D721Med (cell line): ENCODE data around the gene KRTAP3-1.

Experiments used
- DNase-seq: peaks from one replicate; pipeline ENCODE4 v3.0.0; 2011; ENCODE audit warnings: low spot score; ENCODE audit not compliant: insufficient read length
- FAIRE-seq: peaks from 2 replicates; lab custom pipeline; 2011; peaks lifted over from hg19 to GRCh38; lab: Jason Lieb, UNC
- TF ChIP-seq, protein P1 (sequence below): IDR thresholded peaks from 2 replicates; pipeline ENCODE4 v1.5.1; 2012; ENCODE audit warnings: mild to moderate bottlenecking, control low read depth; ENCODE audit not compliant: insufficient read depth; ENCODE audit errors: missing control alignments

KRTAP3-1 gene

DNA sequence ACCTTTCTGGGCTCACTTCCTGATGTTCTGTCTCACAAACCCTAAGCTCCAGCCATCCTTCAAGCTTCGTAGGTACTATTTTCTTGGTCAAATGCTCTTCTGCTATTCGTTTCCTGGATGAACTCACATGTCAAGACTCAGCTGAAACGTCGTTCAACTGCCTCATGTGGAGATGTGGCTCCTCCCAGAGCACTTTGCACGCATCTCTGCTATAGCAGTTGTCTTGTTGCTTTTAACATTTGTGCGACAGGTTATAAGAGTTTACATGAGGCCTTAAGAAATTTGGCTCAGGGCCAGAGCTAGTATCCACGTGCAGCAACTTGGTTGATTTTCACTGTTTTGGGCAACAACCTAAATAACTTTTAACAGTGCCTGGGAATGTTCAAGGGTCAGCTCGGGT lies 22.0 kb downstream of the KRTAP3-1 start:
- TF ChIP-seq, protein P1, sequence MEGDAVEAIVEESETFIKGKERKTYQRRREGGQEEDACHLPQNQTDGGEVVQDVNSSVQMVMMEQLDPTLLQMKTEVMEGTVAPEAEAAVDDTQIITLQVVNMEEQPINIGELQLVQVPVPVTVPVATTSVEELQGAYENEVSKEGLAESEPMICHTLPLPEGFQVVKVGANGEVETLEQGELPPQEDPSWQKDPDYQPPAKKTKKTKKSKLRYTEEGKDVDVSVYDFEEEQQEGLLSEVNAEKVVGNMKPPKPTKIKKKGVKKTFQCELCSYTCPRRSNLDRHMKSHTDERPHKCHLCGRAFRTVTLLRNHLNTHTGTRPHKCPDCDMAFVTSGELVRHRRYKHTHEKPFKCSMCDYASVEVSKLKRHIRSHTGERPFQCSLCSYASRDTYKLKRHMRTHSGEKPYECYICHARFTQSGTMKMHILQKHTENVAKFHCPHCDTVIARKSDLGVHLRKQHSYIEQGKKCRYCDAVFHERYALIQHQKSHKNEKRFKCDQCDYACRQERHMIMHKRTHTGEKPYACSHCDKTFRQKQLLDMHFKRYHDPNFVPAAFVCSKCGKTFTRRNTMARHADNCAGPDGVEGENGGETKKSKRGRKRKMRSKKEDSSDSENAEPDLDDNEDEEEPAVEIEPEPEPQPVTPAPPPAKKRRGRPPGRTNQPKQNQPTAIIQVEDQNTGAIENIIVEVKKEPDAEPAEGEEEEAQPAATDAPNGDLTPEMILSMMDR = no peak
- no peak for DNase-seq
- FAIRE-seq = no peak

DNA sequence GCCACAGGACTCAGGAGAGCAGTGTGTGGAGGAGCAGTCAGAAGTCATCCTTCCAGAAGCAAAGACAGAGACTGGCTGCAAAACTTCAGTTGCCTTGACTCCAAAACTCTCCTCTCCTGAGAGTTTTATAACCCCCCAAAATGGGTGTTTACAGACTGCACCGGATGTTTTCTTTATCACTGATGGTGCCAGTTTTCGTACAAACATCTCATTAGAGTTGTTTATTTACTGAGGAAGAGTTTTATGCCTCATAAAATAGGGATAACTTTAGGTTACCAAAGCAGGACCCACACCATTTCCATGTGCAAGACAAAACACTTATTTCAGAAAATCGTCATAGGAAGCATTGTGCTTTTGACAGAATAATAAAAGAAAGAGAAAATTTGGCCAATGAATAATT lies 24.7 kb downstream of the KRTAP3-1 start, which contains the start of gene KRT40:
Gene KRT40, minus strand, starts transcription at position 101 of the 400 bp plus-strand sequence. Its CDS starts 53 bp downstream, at position 48.
- no peak for FAIRE-seq
- no peak for DNase-seq
- TF ChIP-seq, protein P1 = no peak

DNA sequence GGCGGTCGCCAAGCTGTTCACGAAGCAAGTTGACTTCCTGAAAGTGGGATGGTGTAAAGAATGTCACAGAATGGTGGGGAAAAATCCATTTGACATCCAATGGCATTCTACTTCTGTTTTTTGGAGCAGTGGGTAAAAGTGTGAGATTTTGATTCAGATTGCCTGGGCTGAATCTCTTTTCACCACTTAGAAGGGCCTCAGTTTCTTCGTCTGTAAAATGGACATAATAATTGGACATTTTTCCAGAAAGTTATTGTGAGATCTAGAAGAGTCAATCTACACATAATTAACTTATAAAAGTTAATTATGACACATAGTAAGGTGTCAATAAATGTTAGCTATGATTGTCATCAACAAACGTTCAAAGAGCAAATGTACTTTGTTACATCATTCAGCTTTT lies 27.8 kb downstream of the KRTAP3-1 start:
- FAIRE-seq (no peak), DNase-seq (no peak)
- TF ChIP-seq, protein P1 = no peak

DNA sequence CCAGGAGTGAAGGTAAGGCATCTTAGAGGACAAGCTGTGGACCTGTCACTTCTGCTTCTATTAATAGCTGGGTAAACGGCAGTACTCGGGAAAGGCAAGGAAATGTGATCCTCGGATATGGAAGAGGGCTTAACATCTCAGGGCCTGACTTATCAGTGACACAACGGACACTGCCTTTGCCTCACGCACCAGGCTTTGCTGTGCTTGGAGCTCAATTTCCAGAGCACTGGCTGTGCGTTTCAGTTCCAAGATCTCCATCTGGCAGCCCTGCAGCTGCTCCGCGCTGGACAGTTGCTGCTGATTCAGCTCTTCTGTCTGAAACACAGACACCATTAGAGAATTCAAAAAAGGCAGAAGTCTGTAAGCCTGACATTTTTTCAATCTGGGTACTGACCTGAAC lies 28.3 kb downstream of the KRTAP3-1 start:
- no peak for DNase-seq
- TF ChIP-seq, protein P1 = no peak
- FAIRE-seq = no peak

DNA sequence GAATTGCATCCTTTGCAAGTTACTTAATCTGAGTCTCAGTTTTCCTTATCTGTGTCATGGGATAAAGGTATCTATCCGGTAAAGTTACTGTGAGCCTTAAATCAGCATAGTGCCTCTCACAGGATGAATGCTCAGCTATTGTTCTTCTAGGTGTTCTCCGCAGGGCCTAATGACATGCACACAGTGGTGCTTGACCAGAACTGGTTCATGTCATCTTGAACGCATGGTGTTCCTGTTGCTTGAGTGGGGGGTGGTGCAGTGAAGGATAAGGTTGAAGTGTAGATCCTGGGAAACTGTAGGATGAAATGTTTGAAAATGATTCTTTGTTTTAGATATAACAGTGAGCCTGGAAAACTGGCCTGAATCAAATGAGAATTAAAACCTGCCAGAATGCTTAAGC lies 28.8 kb downstream of the KRTAP3-1 start:
- no peak for DNase-seq
- no peak for FAIRE-seq
- TF ChIP-seq, protein P1 = no peak

DNA sequence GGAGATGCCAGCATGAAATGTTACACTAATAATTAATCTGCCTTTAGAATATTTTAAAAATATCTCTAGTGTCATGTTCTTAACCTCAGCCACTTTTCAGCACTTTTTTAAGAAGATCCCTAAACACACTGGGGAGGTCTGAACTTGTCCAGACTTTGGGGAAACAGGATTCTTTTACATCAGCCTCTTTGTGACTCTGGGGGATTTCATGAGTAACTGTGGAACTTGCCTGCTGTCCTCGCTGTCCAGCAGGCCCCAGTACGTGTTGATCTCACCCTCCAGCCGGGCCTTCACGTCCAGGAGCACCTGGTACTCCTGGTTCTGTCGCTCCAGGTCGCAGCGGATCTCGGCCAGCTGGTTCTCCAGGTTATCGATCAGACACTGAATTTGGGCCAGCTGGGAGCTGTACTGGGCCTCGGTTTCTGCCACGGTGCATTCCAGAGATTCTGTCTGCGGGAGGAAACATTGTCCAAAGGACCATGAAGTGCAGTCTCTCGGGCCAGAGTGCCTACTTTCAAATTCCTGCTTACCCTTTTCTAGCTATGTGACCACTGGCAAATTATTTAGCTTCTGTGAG lies 30.3 kb downstream of the KRTAP3-1 start:
- DNase-seq (no peak), FAIRE-seq (no peak)
- TF ChIP-seq, protein P1 = no peak

DNA sequence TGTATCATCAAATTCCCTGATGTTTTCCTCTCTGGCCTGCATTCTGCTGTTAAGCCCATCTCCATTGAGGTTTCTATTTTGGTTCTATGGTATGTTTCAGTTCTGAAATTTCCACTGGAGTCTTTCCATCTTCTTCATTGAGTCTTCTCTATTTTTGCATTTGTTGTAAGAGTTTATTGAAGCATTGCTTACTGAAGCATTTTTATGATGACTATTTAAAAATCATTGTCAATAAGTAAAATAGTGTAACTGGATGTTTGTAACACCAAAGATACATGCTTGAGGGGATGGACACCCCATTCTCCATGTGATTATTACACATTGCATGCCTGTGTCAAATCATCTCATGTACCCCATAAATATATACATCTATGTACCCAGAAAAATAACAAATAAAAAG lies 33.4 kb downstream of the KRTAP3-1 start:
- TF ChIP-seq, protein P1 = no peak
- no peak for DNase-seq
- no peak for FAIRE-seq
